ENCODE data around the gene SLC16A10.

- TF ChIP-seq CTCF (IDR thresholded peaks at IDR 0.05; ENCODE audit: poor library complexity) (no peak), EZH2 (IDR thresholded peaks at IDR 0.05; ENCODE audit: borderline replicate concordance) (no peak), EZH2phosphoT487 (IDR thresholded peaks at IDR 0.05; ENCODE audit: low read depth, severe bottlenecking, unreplicated experiment) (no peak)
Observed at GRCh38 chr6:111080698-111081097, 6.6 kb upstream of the SLC16A10 start.
